H9 (cell line): ENCODE measurements around the gene CLCN3. TPM values are rescaled to one million over a fixed set of nuclear protein-coding genes. Genes with fewer than 3 reads are reported as not detected.
A peak's percentile ranks its signal among the peaks of the same experiment; 100 is the strongest.

ENCODE experiments used
- DNase-seq: peaks from one replicate; pipeline ENCODE4 v3.0.0-alpha.2; 2017
- H2AFZ ChIP-seq: one replicate; pipeline ENCODE4 v1.6.1; 2013; ENCODE audit warnings: mild to moderate bottlenecking, low read length, control low read depth, moderate library complexity
- H2AK5ac ChIP-seq: 2 replicates; pipeline ENCODE4 v1.6.1; 2013; ENCODE audit warnings: low read length, control low read depth, mixed read lengths; ENCODE audit not compliant: insufficient read length
- H2BK120ac ChIP-seq: one replicate; pipeline ENCODE4 v1.6.1; 2013; ENCODE audit warnings: low read depth, mild to moderate bottlenecking, low read length, control low read depth, inconsistent platforms; ENCODE audit not compliant: poor library complexity, severe bottlenecking
- H2BK12ac ChIP-seq: 2 replicates; pipeline ENCODE4 v1.6.1; 2013; ENCODE audit warnings: low read length, control low read depth, mixed read lengths, low read depth; ENCODE audit not compliant: insufficient read length
- H2BK15ac ChIP-seq: 2 replicates; pipeline ENCODE4 v1.6.1; 2013; ENCODE audit warnings: low read depth, low read length, control low read depth
- H2BK20ac ChIP-seq: one replicate; pipeline ENCODE4 v1.6.1; 2013; ENCODE audit warnings: low read depth, mild to moderate bottlenecking, low read length, control low read depth, inconsistent platforms; ENCODE audit not compliant: poor library complexity, severe bottlenecking
- H2BK5ac ChIP-seq: 2 replicates; pipeline ENCODE4 v1.6.1; 2013; ENCODE audit warnings: low read length, control low read depth, mixed read lengths; ENCODE audit not compliant: insufficient read length
- H3K14ac ChIP-seq: 2 replicates; pipeline ENCODE4 v1.6.1; 2013; ENCODE audit warnings: low read length, control low read depth; ENCODE audit not compliant: insufficient read depth
- H3K18ac ChIP-seq: 2 replicates; pipeline ENCODE4 v1.6.1; 2013; ENCODE audit warnings: low read depth, mild to moderate bottlenecking, mixed read lengths, low read length, control low read depth; ENCODE audit not compliant: insufficient read length
- H3K23ac ChIP-seq: 2 replicates; pipeline ENCODE4 v1.6.1; 2013; ENCODE audit warnings: low read length, control low read depth, mixed read lengths, low read depth; ENCODE audit not compliant: insufficient read length
- H3K23me2 ChIP-seq: 2 replicates; pipeline ENCODE4 v1.6.1; 2013; ENCODE audit warnings: low read depth, mild to moderate bottlenecking, mixed read lengths, low read length, control low read depth; ENCODE audit not compliant: insufficient read length, poor library complexity, severe bottlenecking
- H3K27ac ChIP-seq: 2 replicates; pipeline ENCODE4 v1.5.1; 2013; ENCODE audit warnings: low read length, control low read depth, mixed read lengths, low read depth; ENCODE audit not compliant: insufficient read length
- H3K27me3 ChIP-seq: 2 replicates; pipeline ENCODE4 v1.6.1; 2013; ENCODE audit warnings: low read length, control low read depth, inconsistent platforms; ENCODE audit not compliant: insufficient read depth
- H3K4ac ChIP-seq: 2 replicates; pipeline ENCODE4 v1.6.1; 2013; ENCODE audit warnings: low read depth, mild to moderate bottlenecking, control low read depth, inconsistent platforms, low read length, moderate library complexity
- H3K4me1 ChIP-seq: 2 replicates; pipeline ENCODE4 v1.6.1; 2013; ENCODE audit warnings: low read length, control low read depth, inconsistent platforms; ENCODE audit not compliant: insufficient read depth
- H3K4me2 ChIP-seq: 2 replicates; pipeline ENCODE4 v1.6.1; 2013; ENCODE audit warnings: low read length, control low read depth, mixed read lengths; ENCODE audit not compliant: insufficient read length, insufficient read depth
- H3K56ac ChIP-seq: 2 replicates; pipeline ENCODE4 v1.6.1; 2013; ENCODE audit warnings: low read depth, mild to moderate bottlenecking, mixed read lengths, low read length, control low read depth; ENCODE audit not compliant: insufficient read length
- H3K79me1 ChIP-seq: 2 replicates; pipeline ENCODE4 v1.6.1; 2013; ENCODE audit warnings: low read depth, mild to moderate bottlenecking, moderate library complexity, low read length, control low read depth, inconsistent platforms; ENCODE audit not compliant: insufficient read depth, poor library complexity, severe bottlenecking
- H3K79me2 ChIP-seq: 2 replicates; pipeline ENCODE4 v1.6.1; 2013; ENCODE audit warnings: low read length, control low read depth, inconsistent platforms; ENCODE audit not compliant: insufficient read depth
- H3K9ac ChIP-seq: 2 replicates; pipeline ENCODE4 v1.6.1; 2013; ENCODE audit warnings: low read length, control low read depth, mixed read lengths; ENCODE audit not compliant: insufficient read length; ENCODE audit errors: extremely low read depth
- H3K9me3 ChIP-seq: one replicate; pipeline ENCODE4 v1.6.1; 2013; ENCODE audit warnings: low read depth, low read length, inconsistent platforms; ENCODE audit not compliant: control insufficient read depth
- H3T11ph ChIP-seq: one replicate; pipeline ENCODE4 v1.6.1; 2013; ENCODE audit warnings: mild to moderate bottlenecking, low read length, control low read depth, inconsistent platforms
- H4K20me1 ChIP-seq: one replicate; pipeline ENCODE4 v1.6.1; 2013; ENCODE audit not compliant: control insufficient read depth, insufficient read length, insufficient read depth
- H4K5ac ChIP-seq: 2 replicates; pipeline ENCODE4 v1.6.1; 2013; ENCODE audit warnings: low read depth, mild to moderate bottlenecking, mixed read lengths, low read length, control low read depth; ENCODE audit not compliant: insufficient read length
- H4K8ac ChIP-seq: replicated peaks from 2 replicates; pipeline ENCODE4 v1.6.1; 2013; ENCODE audit warnings: low read length, control low read depth, mixed read lengths, low read depth; ENCODE audit not compliant: insufficient read length
- H4K91ac ChIP-seq: 2 replicates; pipeline ENCODE4 v1.6.1; 2013; ENCODE audit warnings: low read depth, mild to moderate bottlenecking, moderate library complexity, mixed read lengths, low read length, control low read depth; ENCODE audit not compliant: insufficient read length
- H3K27ac Mint-ChIP-seq, 3 experiments: 2 replicates in 2 of 3; 3 replicates in 1 of 3; pipeline ENCODE4 v1.8.0; 2020 to 2021; ENCODE audit warnings: mixed read lengths in 3 of 3, mild to moderate bottlenecking in 1 of 3, moderate library complexity in 1 of 3
- H3K27me3 Mint-ChIP-seq: 2 replicates; pipeline ENCODE4 v1.8.0; 2021; ENCODE audit warnings: low read depth, mild to moderate bottlenecking, moderate library complexity, mixed read lengths
- H3K36me3 Mint-ChIP-seq, 3 experiments: 2 replicates in 2 of 3; 3 replicates in 1 of 3; pipeline ENCODE4 v1.8.0; 2020 to 2021; ENCODE audit warnings: low read depth in 3 of 3, mixed read lengths in 3 of 3; ENCODE audit not compliant: insufficient read depth in 1 of 3
- H3K4me1 Mint-ChIP-seq, 2 experiments: 2 replicates each; pipeline ENCODE4 v1.8.0; 2020; ENCODE audit warnings: mixed read lengths in 2 of 2
- H3K4me3 Mint-ChIP-seq, 2 experiments: 2 replicates in 1 of 2; 3 replicates in 1 of 2; pipeline ENCODE4 v1.8.0; 2020 to 2021; ENCODE audit warnings: mild to moderate bottlenecking in 2 of 2, mixed read lengths in 2 of 2, moderate library complexity in 1 of 2
- H3K9me3 Mint-ChIP-seq, 2 experiments: 2 replicates in 1 of 2; 3 replicates in 1 of 2; pipeline ENCODE4 v1.8.0; 2020; ENCODE audit warnings: mild to moderate bottlenecking in 2 of 2, mixed read lengths in 2 of 2, moderate library complexity in 1 of 2
- WGBS: extraction: QIAGEN DNeasy Blood & Tissue Kit; methylation state at CpG from one replicate; pipeline ENCODE4 v1.1.7; 2013; ENCODE audit warnings: missing lambda C conversion rate, low lambda C conversion rate, mixed read lengths; ENCODE audit not compliant: insufficient read length; ENCODE audit errors: extremely low coverage; 5-methylcytosine and 5-hydroxymethylcytosine counted together
- total RNA-seq: library from RNA; stranded (reverse); gene quantifications from 2 replicates; pipeline ENCODE4 v1.2.1, GENCODE V29; 2021
- TF ChIP-seq, protein P1 (sequence below): fragments of 200-600 bp; sonication (generic); conservative IDR thresholded peaks from 3 replicates; pipeline ENCODE4 v1.8.0; 2021; ENCODE audit warnings: antibody characterized with exemption, mild to moderate bottlenecking

The CLCN3 gene
- total RNA-seq, 1 experiment from 2014 or later = 25.7 TPM

DNA sequence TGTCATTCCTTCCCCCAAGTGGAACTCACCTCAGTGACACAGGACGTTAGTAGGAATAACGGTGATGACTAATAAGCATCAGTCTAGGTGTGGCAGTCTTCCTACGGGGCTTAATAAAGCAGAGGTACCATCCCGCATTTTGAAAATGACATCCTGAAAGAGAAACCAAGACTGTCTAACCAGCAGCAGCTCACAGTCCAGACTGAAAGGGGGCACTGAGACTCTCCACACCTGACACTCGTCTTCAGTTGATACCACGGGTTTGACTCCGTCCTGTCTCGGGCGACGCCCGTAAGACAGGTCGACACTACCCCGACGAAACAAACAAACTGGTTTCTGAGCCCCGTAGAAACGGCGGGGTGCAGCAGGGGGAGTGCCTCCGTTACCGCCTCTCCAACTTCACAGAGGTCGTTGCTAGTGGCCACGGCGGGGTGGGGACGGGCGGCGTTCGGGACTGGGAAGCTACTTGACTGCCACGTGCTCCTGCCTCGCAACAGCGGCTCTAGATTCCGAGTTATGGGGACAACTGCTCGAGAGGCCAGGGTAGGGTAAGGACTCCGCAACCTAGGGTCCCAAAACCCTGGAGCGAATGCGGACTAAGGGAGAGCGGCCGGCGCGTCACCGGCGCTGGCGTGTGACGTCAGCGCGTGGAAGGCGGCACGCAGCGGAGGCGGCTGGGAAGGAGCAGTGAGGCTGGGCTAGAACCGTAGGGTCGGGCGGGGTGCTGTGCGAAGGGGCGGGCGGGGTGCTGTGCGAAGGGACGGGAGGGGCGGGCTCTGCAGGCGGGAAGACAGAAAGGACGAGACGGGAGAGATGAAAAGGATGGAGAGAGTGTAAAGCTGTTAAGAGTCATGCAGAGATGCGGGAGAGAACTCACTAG lies 8.1 kb upstream of the CLCN3 start, which contains the start of gene NEK1:
NEK1 (minus strand) TSS at position 593 of the 880 bp plus-strand sequence. CDS start 9,953 bp downstream, outside the sequence.
- peaks cover 2% of the 10 kb centered on the region; the same call in 1 of the 2 replicates for H3K79me2 ChIP-seq
- no peaks in the 10 kb centered on the region for H4K20me1 ChIP-seq
- no peak within 1 kb of the TSS for H3T11ph ChIP-seq
- no peak within 1 kb of the TSS for H2BK20ac ChIP-seq
- no peak within 1 kb of the TSS for H2BK120ac ChIP-seq
- peak within 1 kb of the TSS; percentile 95 for H3K4me2 ChIP-seq
- no peak within 1 kb of the TSS for H2BK5ac ChIP-seq
- no peak within 1 kb of the TSS for H3K27ac ChIP-seq
- H3K56ac ChIP-seq = no peak within 1 kb of the TSS
- Mint-ChIP-seq H3K4me1 (peaks cover 8 to 20% of the 10 kb centered on the region in 2 experiments), H3K9me3 (no peaks in the 10 kb centered on the region), H3K27me3 (no peaks in the 10 kb centered on the region), H3K4me3 (peak within 1 kb of the TSS; percentile 94 to 95), H3K27ac (peak within 1 kb of the TSS; percentile 98 to 100 (median 99)), H3K36me3 (no peaks in the 10 kb centered on the region; a peak in 3 of 7 replicates)
- H4K5ac ChIP-seq = peak within 1 kb of the TSS; percentile 26
- H3K14ac ChIP-seq = peak within 1 kb of the TSS; percentile 92
- no peak within 1 kb of the TSS for H2AK5ac ChIP-seq
- H3K23me2 ChIP-seq = no peaks in the 10 kb centered on the region
- H3K79me1 ChIP-seq = no peaks in the 10 kb centered on the region
- no peak within 1 kb of the TSS for H4K8ac ChIP-seq
- peak within 1 kb of the TSS; percentile 89 for H3K9ac ChIP-seq
- H3K9me3 ChIP-seq = no peaks in the 10 kb centered on the region
- peak; percentile 92 for DNase-seq
- no peak within 1 kb of the TSS for H3K4ac ChIP-seq
- no peak within 1 kb of the TSS; the same call in 1 of the 2 replicates for H2BK15ac ChIP-seq
- H3K18ac ChIP-seq = peak within 1 kb of the TSS; percentile 97
- H3K27me3 ChIP-seq = no peaks in the 10 kb centered on the region
- WGBS = no CpG with 5 or more reads among the region's 61 CpGs
- TF ChIP-seq, protein P1, sequence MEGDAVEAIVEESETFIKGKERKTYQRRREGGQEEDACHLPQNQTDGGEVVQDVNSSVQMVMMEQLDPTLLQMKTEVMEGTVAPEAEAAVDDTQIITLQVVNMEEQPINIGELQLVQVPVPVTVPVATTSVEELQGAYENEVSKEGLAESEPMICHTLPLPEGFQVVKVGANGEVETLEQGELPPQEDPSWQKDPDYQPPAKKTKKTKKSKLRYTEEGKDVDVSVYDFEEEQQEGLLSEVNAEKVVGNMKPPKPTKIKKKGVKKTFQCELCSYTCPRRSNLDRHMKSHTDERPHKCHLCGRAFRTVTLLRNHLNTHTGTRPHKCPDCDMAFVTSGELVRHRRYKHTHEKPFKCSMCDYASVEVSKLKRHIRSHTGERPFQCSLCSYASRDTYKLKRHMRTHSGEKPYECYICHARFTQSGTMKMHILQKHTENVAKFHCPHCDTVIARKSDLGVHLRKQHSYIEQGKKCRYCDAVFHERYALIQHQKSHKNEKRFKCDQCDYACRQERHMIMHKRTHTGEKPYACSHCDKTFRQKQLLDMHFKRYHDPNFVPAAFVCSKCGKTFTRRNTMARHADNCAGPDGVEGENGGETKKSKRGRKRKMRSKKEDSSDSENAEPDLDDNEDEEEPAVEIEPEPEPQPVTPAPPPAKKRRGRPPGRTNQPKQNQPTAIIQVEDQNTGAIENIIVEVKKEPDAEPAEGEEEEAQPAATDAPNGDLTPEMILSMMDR = no peak
- H2BK12ac ChIP-seq = no peak within 1 kb of the TSS
- 0 out of 2 replicates have a peak, but pooled peaks cover 3% of the 10 kb centered on the region for H3K4me1 ChIP-seq
- peak within 1 kb of the TSS; percentile 96 for H2AFZ ChIP-seq
- no peak within 1 kb of the TSS for H3K23ac ChIP-seq
- no peak within 1 kb of the TSS for H4K91ac ChIP-seq
